Stimulated activated CD8-positive, alpha-beta memory T cell treated with anti-CD3 and anti-CD28 coated beads, Interleukin-15, amount 100 ng/mL, for 4 hours (primary cell): ENCODE results near the gene MRPL57.
"Not testable (repeated sequence)": the region's sequence is repeated elsewhere in the genome, so short reads cannot be mapped to it uniquely, and the experiment has no call there.

Experiments
- DNase-seq, 2 donors: peaks; one replicate each; pipeline ENCODE4 v3.0.0-alpha.2; 2020; ENCODE audit warnings: low read depth in 2 of 2

Gene MRPL57

GRCh38 chr13:21176215-21176981 lies at the start of gene MRPL57, which contains the start of gene SKA3:
Gene MRPL57, plus strand, starts transcription at chr13:21176658. Its CDS starts 259 bp downstream, at chr13:21176917.
Gene SKA3, minus strand, starts transcription at chr13:21176552. Its CDS starts 75 bp downstream, at chr13:21176477.
- DNase-seq: peak; percentile 88 to 89

GRCh38 chr13:21130116-21130515 lies 46.3 kb upstream of the MRPL57 start:
- no peak for DNase-seq

GRCh38 chr13:21133077-21133476 lies 43.4 kb upstream of the MRPL57 start:
- no peak for DNase-seq

- DNase-seq: no peak
These were observed 42.0 kb upstream of the MRPL57 start for GRCh38 chr13:21134475-21134874.

GRCh38 chr13:21135833-21136232 lies 40.6 kb upstream of the MRPL57 start:
- not testable (repeated sequence) for DNase-seq

- no peak for DNase-seq
These were observed 38.8 kb upstream of the MRPL57 start for GRCh38 chr13:21137696-21138095.

- no peak for DNase-seq
These were observed 37.9 kb upstream of the MRPL57 start for GRCh38 chr13:21138561-21138960.

GRCh38 chr13:21139374-21139773 lies 37.1 kb upstream of the MRPL57 start:
- DNase-seq: no peak

GRCh38 chr13:21142766-21143165 lies 33.7 kb upstream of the MRPL57 start:
- DNase-seq: no peak

- DNase-seq: no peak
These were observed 28.6 kb upstream of the MRPL57 start for GRCh38 chr13:21147827-21148226.

- no peak for DNase-seq
These were observed 27.8 kb upstream of the MRPL57 start for GRCh38 chr13:21148557-21149258.

- no peak for DNase-seq
These were observed 26.9 kb upstream of the MRPL57 start for GRCh38 chr13:21149568-21149967.

- no peak for DNase-seq
These were observed 26.4 kb upstream of the MRPL57 start for GRCh38 chr13:21150013-21150412.

GRCh38 chr13:21152251-21152899 lies 24.1 kb upstream of the MRPL57 start:
- no peak for DNase-seq

GRCh38 chr13:21164631-21165030 lies 11.8 kb upstream of the MRPL57 start:
- DNase-seq: no peak

- DNase-seq: not testable (repeated sequence)
These were observed 10.9 kb upstream of the MRPL57 start for GRCh38 chr13:21165606-21166005.

GRCh38 chr13:21171420-21171819 lies 5.0 kb upstream of the MRPL57 start:
- no peak for DNase-seq

- DNase-seq: not testable (repeated sequence)
These were observed 2.7 kb upstream of the MRPL57 start for GRCh38 chr13:21173767-21174166.

GRCh38 chr13:21175656-21176214 lies 723 bp upstream of the MRPL57 start:
- no peak for DNase-seq

- peak in 1 of 2 donors; percentile 5 for DNase-seq
These were observed 475 bp downstream of the MRPL57 start for GRCh38 chr13:21176982-21177284.

GRCh38 chr13:21181671-21182070 lies 5.2 kb downstream of the MRPL57 start:
- DNase-seq: no peak

GRCh38 chr13:21186410-21186809 lies 10.0 kb downstream of the MRPL57 start:
- DNase-seq: not testable (repeated sequence)
